Activated T-cell treated with anti-CD3 and anti-CD28 coated beads for 48 hours (primary cell): ENCODE data around the gene NDUFAF8.

ENCODE experiments used
- DNase-seq: peaks from one replicate; pipeline ENCODE4 v3.0.0-alpha.2; 2020; ENCODE audit warnings: low read depth

The NDUFAF8 gene

DNA sequence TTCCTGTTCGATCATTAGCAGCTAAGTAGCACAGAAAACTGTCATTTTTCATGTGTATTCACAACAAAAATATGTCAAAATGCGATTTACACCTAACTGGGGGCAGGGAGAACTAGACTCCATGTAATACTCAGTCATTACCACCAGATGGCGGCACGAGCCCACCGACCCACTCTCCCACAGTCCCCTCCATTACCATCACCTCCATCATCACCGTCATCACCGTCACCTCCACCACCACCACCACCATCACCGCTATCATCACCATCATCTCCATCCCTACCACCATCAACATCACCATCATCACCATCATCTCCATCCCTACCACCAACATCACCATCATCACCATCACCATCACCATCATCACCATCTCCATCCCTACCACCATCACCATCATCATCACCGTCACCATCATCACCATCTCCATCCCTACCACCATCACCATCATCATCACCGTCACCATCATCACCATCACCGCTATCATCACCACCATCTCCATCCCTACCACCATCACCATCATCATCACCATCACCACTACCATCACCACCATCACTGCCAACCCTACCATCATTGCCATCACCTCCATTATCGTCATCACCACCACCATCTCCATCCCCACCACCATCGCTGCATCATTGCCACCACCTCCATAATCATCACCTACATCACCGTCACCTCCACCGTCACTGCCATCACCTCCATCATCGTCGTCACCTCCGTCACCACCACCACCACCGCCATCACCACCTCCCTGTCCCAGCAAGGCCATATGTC, 14.4 kb downstream of the NDUFAF8 start:
- peak; percentile 35 for DNase-seq

DNA sequence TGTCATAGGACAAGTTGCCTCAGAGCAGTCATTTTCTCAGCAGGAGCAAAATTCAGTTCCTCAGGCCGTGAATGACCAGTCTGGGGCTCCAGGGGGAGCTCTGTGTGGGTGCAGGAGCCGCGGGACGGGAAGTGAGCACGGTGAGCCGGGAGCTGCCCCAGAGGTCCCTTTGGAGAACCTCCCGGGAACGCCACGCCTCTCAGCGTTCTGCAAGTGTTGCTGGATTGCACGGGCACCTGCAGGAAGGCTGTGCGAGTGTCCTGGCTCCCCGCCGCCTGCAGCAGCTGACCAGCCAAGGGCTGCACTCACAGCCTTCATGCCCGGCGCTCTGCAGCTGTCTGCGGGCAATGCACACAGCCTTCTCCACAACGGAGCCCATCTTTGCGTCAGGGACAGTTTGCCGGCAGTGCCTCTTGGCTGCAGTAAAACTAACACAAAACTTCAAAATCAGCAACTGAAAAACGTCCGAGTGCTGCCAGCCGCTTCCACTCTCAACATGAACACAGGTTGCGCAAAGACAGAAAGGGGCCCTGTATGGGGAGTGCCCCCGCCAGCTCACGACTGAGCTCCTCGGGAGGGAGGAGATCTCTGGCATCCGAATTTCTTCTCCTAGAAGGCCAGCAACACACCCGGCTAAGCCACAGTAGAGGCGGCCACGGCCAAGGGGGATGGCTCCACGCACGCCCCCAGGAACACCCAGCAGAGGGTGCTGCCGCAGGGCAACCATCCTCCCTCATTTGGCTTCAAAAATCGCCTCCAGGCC, 16.0 kb downstream of the NDUFAF8 start:
- DNase-seq = no peak

DNA sequence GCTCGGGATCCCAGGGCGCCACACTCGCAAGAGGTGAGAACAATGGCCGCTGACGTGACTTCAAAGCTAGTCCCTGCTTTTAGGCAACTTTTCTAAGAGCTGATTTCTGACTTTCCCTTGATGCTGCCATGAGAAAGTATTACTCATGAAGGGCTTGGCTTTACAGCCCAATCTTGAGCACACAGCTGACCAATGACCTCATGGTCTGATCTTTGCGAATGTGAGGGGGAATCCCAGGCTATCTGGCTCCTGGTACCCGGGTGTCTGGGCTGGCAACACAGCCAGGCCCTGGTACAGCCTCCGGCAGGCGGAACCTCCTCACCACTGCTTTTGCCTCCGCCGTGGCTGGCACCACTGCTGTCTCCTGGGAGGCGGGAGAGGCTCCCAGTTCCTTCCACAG, 17.5 kb downstream of the NDUFAF8 start:
- DNase-seq = no peak

DNA sequence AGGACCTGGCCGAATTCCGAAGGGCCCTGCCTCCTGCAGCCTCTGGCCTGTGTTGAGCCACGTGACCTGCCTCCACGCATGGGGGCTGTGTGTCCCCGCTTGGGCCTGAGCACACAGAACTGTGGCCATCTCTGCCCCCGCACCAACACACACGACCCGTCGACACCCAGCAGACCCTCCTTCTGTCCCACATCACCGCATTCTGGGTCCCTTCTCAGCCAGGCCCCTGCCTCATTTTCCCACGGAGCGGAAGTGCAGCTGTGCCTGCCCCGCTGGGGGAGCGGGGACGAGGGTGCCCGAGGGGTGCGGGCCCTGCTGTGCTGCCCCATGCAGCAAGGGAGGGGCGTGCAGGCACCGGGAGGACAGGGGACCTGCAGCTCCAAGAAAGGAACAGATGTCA, 18.4 kb downstream of the NDUFAF8 start:
- no peak for DNase-seq

DNA sequence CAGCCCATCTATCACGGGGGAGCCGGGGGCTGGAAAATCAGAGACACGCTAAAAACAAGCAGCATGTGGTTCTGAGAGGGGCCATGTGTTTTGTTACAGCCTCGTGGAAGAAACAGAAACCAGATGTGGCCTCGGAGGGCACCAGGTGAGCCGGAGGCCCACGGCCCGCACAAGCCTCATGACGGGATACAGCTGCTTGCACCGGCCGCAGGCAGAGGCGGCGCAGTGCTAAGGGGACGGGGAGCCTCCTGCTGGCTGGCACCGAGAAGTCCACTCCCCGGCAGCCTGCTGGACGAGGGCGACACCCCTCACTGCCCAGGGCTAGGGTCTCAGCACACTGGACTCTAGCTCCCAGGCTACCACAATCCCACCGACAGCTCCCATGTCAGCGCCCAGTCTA, 19.2 kb downstream of the NDUFAF8 start:
- no peak for DNase-seq

DNA sequence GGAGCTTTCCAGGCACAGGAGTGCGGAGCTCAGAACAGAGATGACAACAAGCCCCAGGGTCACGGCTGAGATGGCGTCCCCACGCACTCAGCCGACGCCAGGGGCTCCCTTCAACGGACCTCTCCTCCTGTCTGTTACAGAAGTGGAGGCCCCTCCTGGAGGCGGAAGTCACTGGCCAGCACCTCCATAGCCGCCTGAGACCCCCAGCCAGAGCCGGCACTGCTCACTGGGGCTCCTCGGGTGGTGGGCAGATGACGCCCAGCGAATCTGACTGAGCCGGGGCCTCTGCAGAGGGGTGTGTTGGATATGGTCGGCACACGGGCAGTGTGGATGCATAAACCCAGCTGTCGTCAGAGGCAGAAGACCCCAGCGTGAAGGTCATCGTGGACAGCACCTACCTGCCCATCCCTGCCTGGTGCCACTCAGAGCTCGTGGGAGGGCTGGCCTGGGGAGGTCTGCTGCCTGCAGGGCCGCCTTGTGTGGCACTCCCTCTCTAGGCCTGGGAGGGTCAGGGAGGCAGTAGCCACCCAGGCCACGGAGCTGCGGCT, 20.0 kb downstream of the NDUFAF8 start:
- DNase-seq = no peak

DNA sequence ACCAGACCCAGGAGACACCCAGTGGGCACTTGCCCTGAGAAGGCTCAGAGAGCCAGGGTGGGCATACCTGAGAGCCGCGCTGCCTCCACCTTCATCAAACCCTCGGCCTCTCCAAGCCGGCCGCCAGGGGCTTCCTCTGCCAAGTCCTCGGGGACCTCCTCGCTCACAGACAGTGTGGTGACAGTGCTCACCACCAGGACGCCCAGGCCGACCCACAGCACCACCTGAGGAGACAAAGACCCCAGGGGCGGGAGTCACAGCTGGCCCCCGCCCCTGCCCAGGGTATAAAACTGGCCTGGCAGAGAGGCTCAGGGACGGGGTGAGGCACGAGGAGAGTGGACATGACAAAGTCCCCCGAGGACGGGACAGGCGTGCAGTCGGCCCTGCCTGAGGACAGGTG, 21.1 kb downstream of the NDUFAF8 start:
- DNase-seq = no peak

DNA sequence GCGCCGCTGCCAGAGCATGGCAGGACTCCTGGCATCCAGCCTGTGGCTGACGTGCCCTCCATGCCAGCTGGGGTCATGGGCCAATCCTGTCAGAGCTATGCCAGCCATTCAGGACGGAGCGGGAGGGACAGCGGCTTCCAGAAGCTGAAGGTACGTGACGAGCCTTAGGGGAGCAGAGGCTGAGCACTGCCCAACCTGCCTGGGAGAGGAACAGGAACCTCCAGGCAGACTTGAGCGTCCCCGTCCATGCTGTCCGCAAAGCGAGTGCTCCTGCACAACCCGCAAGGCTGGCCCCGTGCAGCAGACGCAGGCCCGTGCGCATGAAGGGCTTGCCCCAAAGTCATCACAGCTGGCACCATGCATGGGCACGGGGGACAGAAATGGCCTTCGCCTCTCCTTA, 21.5 kb downstream of the NDUFAF8 start:
- no peak for DNase-seq

DNA sequence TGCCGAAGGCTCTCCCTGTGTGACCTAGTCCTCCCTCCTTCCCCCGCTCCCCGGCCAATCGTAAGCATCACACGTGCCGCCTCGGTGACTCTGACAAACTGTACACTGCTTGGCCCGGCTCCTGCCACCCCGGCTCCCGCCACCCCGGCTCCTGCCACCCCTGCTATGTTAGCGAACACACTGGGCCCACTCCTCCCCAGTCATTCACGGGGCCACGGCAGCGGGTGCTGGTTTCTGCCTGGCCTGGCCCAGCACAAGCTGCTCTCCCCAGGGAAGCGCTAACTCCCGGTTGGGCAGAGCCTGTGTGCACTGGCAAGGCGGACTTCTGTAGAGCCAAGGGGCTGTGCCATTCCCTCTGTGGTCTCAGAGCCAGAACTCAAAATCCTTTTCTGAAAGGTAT, 22.0 kb downstream of the NDUFAF8 start:
- DNase-seq = no peak

DNA sequence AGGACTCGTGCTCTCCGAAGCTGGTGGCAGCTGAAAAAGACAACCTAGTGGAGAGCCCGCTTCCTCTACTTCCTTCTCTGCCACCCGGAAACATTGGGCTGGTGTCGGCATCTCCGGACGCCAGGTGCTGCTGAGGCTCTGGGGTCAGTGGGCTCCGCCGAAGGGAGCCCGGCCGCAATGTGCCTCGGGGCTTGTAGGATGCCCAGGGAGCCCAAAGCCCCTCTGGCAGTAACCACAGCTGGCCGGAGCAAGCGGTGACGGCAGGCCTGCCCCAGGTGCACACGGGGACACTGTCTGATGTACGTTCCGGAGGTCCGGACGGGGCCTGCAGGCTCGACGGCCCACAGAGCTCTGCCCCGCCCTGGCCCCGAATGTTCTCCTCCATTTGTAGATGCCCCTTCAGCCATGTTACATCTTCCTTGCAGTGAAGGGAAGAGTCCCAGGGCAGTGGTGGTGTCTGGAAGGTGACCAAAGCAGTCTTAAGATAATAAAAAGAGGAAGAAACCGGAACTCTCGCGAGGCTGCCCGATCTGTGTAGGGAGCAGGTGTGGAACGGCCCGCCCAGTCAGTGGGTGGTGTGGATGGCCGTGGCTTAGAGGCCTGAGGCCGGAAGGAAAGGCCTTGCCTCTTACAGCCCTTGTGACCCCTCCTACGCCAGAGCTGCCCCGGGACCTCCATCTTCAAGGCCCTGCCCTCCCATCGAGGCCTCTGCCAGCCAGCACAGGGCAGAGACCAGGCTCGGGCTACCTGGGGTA, 22.6 kb downstream of the NDUFAF8 start:
- DNase-seq = no peak

DNA sequence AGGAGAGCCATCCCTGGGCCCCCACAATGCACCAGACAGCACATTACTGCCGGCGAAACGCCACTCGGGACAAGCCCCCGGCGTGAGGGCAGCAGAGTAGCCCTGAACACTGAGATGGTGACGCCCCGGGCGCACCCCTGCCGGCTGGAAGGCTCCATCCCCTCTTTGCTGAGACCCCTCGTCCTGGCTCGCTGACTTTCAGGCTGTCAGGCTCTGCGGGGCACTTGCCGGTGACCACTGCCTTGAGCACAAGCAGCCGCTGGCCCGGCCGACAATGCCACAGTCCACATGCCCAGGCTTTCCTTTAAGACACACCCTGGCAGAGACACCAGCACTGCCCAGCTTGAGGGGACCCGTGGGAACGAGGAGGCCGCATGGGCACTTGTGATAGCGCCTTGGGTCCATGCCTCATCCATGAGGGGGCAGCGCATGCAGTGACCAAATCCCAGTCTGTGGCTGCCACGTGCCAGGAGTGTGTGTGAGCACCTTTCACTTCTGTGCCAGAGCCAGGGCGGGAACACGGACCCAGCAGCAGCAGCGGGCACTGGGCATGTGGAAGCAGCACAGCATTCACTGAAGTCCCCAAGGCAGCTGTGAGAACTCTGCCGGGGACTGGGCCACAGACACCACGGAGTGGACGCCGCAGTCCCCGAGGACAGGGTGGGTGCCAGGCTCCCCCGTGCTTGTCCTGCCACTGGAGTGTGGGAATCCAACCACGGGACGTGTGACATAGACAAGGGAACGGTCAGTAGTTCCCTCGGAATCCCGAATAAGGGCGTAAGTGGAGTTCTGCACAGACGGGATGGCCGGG, 24.5 kb downstream of the NDUFAF8 start:
- DNase-seq = no peak

DNA sequence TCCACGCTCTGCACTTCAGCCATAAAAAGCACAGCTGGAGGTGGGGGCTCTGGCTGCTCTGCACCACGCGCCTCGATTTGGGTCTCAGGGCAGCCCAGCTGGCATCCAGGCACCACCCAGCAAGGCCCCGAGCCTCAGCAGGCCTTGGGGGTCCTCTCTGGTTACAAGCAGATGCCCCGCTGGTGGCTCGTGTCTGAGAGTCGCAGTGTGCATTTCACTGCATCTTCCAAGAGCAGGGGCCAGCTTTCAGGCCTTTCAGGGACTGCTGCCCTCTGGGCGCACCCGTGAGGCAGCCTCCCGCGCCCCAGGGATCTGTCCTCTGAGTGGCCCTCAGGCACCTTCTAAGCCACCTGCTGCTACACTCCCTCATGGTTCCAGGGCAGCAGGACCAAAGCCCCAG, 25.5 kb downstream of the NDUFAF8 start:
- no peak for DNase-seq

DNA sequence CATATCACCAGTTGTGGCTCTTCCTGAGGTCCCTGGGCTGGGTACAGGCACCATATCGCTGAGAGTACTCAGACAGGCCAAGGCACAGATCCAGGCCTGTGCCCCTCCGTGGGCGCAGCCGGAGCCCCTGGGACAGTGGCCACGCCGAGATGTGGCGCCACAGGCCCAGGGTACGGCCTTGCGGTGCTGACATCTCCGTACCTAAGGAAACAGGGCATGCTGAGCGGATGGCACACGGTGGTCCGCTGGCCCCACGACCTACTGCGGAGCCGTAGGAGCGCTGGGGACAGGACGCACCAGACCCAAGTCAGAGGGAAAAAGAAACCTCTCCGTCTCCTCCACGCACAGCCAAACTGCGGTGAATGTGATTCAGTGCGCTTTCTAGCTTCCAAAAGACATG, 26.5 kb downstream of the NDUFAF8 start:
- no peak for DNase-seq

DNA sequence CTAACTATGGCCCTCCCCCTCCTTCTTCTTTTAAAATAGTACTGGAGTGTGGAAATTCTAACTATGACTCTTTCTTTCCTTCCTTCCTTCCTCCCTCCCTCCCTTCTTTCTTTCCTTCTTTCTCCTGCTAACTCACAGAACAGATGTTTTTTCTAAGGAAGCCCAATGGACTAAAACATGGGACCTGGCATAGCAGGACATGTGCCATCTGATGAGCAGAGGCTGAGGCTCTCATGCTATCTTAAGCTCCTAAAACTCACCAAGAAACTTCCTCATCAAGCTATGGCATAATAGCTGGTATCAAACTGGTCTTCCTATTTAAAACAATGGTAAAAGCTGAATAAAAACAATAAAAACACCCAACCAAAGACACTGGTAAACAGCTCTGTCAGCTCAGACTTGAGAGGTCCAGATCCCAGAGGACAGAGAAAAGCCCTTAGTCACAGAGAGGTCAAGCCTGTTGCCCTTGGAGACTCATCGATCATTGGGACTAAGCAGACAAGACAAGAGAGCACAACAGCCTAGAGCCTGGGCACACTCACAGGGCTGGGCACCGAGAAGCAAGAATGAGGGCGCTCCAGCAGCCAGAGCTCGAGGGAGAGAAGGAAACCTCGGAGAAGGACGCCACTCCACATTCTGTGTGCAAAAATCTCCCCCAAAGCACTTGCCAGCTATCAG, 28.4 kb downstream of the NDUFAF8 start:
- no peak for DNase-seq

DNA sequence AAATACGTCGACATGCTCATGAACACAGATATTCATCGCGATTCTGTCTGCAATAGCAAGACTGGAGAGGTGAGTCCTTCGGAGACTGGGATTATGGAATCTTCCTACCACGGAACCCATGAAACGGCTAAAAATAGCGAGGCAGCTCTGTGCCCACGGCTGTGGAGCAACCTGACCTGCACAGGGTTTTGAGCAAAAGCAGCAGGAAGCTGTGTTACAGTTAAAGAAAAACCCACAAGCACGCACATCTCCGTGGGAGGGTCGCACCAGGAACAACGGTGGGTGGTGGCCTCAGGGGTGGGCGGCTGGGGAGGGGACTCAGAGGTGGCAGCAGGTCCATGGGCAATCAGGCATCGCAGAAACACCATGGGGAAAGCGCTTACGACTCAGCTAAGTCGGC, 31.2 kb downstream of the NDUFAF8 start:
- no peak for DNase-seq

DNA sequence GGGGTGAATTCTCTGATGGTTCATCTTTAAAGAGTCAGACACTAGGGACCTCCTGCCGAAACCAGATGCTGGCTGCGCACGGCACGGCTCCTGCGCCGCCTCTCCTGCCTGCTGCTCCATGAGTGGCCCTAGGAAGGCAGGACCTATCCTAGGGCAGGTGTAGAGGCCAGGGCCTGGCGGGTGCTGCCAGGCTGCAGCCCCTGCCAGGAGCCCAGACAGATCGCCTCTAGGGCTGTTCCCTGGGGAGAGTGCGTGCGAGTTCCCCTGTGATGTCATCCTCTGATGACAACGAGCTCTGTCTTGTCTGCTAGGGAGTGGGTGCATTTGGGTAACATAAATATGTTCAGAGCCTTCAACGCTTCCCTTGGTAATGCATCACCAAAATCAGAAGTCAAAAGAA, 32.1 kb downstream of the NDUFAF8 start:
- DNase-seq = no peak

DNA sequence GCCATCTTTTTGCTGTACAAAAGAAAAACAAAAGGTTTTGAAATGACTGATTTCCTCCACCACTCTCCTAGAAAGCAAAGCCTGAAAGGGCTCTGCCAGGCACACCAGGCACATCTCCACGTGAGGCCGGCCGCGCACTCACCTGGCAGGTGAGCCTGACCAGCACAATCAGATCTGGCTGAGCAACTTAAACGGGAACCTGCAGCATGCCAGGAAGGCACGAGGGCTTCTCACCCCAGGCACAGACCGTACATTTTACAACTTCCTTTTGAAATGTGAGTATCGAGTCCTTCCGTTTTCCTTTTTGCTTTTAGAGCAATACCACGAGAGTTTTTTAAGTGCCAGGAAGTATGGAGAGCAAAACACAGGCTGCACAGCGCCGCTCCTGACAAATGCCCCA, 33.5 kb downstream of the NDUFAF8 start:
- no peak for DNase-seq

DNA sequence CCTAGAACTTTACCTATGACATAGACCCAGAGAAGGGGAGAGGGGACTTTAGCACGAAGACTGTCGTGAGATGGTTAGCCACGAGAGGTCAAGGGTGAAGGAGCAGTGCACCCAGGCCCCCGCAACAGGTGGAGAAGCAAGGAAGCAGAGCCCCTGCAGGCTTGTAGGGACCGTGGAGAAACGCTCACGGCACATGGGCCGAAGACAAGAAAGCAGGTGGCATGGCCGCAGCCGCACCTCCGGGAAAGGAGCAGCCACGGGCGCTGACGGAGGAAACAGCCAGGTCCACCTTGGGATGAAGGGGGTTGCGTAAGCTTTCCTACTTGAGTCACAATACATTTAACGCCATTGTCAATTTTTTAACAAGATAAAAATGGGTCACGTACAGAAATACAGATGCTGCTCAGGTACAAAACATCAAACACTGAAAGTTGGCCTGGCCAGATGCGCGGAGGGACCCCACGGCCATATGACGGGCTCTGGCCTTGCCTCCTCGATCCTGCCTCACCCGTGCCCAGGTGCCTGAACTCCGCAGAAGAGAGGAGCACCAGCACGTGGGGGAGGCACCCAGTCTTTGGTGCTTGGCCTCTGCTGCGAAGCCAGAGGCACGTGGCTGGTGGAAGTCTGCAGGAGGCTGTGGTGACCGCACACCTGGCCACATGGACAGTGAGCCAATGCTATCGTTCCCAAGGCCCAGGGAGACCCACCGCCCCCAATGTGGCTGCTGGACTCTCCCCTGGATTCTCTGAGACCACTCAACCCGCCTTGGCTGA, 34.8 kb downstream of the NDUFAF8 start:
- no peak for DNase-seq

DNA sequence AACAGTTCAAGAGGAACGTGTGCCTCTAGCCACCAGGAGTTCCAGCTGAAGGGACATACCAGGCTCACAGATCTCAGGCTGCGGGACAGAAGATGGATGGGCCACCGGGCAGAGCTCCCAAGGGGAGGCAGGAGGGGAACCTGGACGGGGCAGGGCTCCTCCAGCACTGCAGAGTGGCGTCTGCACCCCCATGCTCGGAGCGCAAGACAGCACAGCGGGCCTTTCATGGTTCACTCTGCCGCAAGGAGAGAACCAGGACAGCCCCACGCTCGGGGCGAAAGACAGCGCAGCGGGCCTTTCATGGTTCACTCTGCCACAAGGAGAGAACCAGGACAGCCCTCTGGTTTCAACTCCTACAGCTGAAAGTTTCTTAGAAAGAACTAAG, 35.3 kb downstream of the NDUFAF8 start:
- DNase-seq = no peak

DNA sequence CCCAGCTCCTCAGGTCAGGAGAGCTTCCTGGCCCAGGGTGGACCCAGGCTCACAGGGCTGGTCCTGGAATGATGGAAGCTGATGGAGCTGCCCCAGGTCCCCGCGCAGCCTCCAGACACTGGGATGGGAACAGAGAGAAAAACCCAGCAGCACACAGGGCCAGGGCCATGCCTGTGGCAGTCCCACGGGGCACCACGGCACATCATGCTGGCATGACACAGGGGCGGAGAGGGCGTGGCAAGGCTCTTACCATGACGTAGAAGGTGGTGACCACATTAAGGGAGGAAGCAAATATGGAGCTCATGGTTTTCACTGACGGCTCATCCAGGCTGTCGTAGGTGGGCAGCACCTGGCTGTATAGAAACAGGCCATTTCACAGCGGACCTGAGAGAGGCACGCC, 37.7 kb downstream of the NDUFAF8 start:
- DNase-seq = no peak

DNA sequence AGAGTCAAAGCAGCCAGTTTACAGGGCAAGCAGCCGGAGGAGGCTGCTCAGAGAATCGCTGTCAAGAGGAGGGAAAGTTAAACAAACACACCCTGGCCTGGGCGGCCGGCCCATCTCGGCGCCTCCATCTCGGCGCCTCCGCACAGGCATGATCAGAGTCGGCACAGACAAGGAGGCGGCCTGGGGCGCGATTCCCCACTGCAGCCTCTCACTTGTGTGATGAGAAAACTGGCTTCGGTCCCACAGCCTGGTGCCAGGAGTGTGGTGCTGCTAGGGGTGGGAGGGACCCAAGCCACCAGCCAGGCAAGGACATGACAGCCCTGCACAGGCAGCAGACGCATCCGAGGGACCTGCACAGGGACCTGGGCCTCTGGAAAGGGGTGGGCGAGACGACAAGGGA, 38.3 kb downstream of the NDUFAF8 start:
- no peak for DNase-seq
